PC-9 (cell line): ENCODE measurements around the gene COL18A1.

Experiments
- EZH2 ChIP-seq: fragments of 200-600 bp; sonication (generic); IDR thresholded peaks from 2 replicates; pipeline ENCODE4 v1.8.0; 2017; ENCODE audit warnings: antibody characterized with exemption, low read depth
- TF ChIP-seq, protein P1 (sequence below): fragments of 200-600 bp; sonication (generic); conservative IDR thresholded peaks from 2 replicates; pipeline ENCODE4 v1.6.1; 2017; ENCODE audit warnings: mixed run types, antibody characterized with exemption, mild to moderate bottlenecking, moderate library complexity

- TF ChIP-seq EZH2 = no peak
- TF ChIP-seq, protein P1, sequence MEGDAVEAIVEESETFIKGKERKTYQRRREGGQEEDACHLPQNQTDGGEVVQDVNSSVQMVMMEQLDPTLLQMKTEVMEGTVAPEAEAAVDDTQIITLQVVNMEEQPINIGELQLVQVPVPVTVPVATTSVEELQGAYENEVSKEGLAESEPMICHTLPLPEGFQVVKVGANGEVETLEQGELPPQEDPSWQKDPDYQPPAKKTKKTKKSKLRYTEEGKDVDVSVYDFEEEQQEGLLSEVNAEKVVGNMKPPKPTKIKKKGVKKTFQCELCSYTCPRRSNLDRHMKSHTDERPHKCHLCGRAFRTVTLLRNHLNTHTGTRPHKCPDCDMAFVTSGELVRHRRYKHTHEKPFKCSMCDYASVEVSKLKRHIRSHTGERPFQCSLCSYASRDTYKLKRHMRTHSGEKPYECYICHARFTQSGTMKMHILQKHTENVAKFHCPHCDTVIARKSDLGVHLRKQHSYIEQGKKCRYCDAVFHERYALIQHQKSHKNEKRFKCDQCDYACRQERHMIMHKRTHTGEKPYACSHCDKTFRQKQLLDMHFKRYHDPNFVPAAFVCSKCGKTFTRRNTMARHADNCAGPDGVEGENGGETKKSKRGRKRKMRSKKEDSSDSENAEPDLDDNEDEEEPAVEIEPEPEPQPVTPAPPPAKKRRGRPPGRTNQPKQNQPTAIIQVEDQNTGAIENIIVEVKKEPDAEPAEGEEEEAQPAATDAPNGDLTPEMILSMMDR = peak; percentile 63
Measured at GRCh38 chr21:45478115-45478801, 73.3 kb downstream of the COL18A1 start.
